Uterus (tissue), 2 donors: ENCODE measurements around the gene POLA1.

Experiments
- POLR2A ChIP-seq, 2 donors: fragments of 450-650 bp; IDR thresholded peaks; one replicate each; pipeline ENCODE4 v1.6.1; 2016; ENCODE audit warnings: antibody characterized with exemption in 2 of 2, mild to moderate bottlenecking in 1 of 2, moderate library complexity in 1 of 2
- TF ChIP-seq, protein P1 (sequence below), 4 experiments: fragments of 200-600 bp in 2 of 4; fragments of 450-650 bp in 2 of 4; sonication (generic) in 2 of 4; IDR thresholded peaks; one replicate each; pipeline ENCODE4 v1.5.1; 2016 to 2019; ENCODE audit warnings: antibody characterized with exemption in 4 of 4, mild to moderate bottlenecking in 2 of 4, moderate library complexity in 1 of 4

GRCh38 chrX:24851780-24852179, 158.1 kb downstream of the POLA1 start:
- TF ChIP-seq, protein P1, sequence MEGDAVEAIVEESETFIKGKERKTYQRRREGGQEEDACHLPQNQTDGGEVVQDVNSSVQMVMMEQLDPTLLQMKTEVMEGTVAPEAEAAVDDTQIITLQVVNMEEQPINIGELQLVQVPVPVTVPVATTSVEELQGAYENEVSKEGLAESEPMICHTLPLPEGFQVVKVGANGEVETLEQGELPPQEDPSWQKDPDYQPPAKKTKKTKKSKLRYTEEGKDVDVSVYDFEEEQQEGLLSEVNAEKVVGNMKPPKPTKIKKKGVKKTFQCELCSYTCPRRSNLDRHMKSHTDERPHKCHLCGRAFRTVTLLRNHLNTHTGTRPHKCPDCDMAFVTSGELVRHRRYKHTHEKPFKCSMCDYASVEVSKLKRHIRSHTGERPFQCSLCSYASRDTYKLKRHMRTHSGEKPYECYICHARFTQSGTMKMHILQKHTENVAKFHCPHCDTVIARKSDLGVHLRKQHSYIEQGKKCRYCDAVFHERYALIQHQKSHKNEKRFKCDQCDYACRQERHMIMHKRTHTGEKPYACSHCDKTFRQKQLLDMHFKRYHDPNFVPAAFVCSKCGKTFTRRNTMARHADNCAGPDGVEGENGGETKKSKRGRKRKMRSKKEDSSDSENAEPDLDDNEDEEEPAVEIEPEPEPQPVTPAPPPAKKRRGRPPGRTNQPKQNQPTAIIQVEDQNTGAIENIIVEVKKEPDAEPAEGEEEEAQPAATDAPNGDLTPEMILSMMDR (IDR thresholded peaks at IDR 0.05): no peak
- no peak for TF ChIP-seq POLR2A (IDR thresholded peaks at IDR 0.05)
